HG02571 (cell line): ENCODE data around the gene PDE3A.
"Not testable (repeated sequence)": the region's sequence is repeated elsewhere in the genome, so short reads cannot be mapped to it uniquely, and the experiment has no call there.

Experiments
- ATAC-seq: cut with Tn5 transposase; IDR thresholded peaks from one replicate; pipeline ENCODE4 v1.9.1; 2021; ENCODE audit warnings: mild to moderate bottlenecking, moderate library complexity; ENCODE audit not compliant: unreplicated experiment

Gene PDE3A

GRCh38 chr12:20368114-20368650 lies at the start of gene PDE3A:
Gene PDE3A, plus strand, starts transcription at chr12:20368537. Its CDS starts 748 bp downstream, at chr12:20369285.
- ATAC-seq = no peak

DNA sequence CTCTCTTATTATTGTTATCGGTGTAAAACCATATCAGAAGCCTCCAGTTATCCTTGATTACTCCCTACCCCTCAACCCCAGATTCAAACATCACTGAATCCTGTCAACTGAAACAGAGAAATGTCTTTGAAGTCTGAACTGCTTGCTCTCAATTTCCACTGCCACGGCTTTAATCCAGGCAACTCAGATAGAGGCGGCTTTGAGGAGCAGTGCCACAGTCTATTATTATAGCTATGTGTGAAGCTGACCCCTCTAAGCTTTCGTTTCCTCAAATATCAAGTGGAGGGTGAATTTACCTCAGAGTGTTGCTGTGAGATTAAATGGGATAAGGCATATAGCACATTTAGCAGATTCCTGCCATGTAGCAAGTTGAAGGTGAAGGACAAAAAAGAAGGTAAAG lies 49.0 kb upstream of the PDE3A start:
- no peak for ATAC-seq

GRCh38 chr12:20320552-20320951 lies 47.8 kb upstream of the PDE3A start:
- ATAC-seq = no peak

GRCh38 chr12:20330826-20331505 lies 37.4 kb upstream of the PDE3A start:
- ATAC-seq = not testable (repeated sequence)

DNA sequence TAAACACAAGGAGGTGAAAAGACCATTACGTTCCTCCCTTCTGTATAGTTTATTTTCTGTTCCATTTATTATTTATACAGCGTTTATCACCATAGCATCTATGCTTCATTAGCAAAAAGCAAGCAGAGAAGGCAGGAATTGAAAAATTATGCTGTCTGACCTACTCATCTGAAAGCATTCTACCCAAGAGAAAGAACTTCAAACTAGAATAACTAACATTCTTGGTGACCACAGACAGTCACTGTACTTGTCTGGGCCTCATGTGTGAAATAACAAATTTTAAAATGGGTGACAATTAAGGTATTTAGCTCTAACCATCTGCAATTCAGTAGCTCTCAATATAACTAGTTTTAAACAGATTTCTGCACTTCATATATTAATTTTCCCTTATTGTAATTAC lies 29.3 kb upstream of the PDE3A start:
- no peak for ATAC-seq

- ATAC-seq = no peak
Measured at GRCh38 chr12:20342111-20342510, 26.2 kb upstream of the PDE3A start.

DNA sequence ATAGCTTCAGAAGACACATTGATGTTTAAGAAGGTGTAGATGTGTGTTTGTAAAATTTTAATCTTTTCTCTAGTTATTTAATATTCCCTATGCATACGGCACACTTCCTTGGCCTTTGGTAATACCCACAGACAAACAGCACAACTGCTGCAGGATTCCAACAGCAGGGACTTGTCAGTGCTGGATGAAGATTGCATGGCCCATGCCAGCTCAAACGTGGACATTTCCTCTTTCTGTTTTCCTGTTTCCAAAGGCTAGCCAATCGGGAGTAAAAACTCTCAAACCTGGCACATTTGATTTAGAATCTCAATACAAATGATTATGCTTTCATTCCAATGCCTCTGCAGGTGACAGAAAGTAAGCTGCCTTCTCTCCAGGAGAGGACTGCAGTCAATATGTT lies 22.5 kb upstream of the PDE3A start:
- ATAC-seq = no peak

DNA sequence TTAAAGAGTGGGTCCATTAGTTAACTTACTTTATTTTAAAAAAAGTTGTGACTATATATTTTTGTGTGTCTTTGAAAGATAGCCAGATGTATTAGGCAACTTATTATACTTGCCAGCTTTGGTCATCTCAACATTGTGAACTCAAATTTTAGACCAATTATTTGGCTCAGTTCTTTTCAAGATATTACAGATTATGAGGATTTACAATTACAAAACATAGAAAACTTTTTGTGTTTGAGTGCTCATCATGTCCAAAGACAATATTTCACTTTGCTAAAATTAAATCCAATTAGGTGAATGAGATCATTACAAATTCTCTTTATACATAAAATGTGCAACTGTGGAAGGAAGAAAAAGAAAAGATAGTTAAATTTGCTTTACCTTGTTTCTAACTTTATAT lies 18.3 kb upstream of the PDE3A start:
- ATAC-seq = no peak

DNA sequence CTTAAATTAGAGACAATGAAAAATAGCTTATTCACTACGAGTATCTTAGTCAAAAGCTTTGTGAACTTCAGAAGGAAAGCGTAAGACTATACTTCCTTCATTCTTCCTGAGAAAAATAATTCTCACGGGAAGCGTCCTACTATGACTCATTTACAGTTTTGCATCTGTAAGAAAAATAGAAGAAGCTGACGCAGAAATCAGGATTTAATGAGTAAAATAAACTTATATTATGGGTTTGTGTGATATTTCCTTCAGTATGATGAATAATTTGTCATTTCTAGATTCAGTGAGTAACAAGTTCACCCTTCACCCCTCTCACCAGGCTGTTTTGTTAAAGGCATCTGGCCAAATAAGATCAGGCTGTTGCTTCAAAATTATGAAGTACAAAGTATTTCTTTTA lies 17.8 kb upstream of the PDE3A start:
- no peak for ATAC-seq

DNA sequence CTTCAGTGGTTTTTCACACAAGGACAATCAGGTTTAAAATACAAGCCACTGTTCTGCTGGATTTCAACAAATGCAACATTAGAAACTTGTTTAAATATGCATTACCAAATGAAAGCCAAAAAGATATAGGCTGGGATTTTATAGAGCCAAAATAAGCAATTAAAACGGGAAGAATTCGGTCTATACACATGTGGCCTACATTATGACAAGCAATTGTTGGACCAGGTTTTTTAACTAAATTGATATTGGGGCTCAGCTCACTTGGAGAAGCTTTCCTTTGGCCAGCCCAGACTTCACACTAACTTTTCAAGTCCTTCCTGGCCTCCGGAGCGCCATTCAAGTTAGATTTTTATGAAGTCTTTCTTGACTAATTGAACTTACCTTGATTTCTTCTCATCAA lies 16.9 kb upstream of the PDE3A start:
- ATAC-seq = no peak

- no peak for ATAC-seq
Measured at GRCh38 chr12:20356048-20356447, 12.3 kb upstream of the PDE3A start.

DNA sequence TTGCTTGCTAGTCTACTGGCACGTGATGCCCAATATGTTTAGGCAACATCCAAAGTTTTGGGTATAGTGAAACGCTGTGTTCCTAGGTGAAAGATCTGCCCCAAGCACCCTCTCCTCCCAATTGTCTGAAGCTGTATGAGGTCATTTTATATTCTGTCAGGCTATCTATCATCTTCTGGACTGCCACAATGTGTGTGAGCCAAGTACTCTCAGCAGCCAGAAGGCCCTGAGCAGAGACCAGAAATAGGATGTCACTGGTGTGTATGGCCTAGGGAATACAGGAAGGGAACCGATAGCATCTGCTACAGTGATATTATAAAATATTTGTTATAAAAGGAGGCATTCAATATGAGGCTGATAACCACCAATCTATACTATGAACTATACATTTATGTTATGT lies 7.9 kb upstream of the PDE3A start:
- ATAC-seq = no peak

DNA sequence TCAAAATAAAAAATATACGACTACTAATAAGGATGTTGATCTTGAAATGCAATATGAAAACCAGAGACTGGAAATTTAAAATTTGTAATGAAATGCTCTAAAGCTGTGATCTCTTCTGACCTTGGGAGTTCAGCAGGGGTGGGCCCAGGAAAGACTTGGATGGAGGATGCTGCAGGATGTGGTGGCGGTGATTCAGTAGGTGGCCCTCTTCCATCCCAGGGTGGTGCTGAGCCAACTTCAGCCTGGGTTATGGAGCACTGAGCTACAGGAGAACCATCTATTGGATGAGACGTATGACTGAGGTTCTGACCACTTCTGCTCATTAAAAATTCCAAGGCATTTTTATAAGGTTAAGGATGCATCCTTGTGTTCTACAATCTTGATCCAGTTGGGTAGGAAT lies 6.9 kb upstream of the PDE3A start:
- ATAC-seq = no peak

- ATAC-seq = no peak
Measured at GRCh38 chr12:20364501-20364900, 3.8 kb upstream of the PDE3A start.

DNA sequence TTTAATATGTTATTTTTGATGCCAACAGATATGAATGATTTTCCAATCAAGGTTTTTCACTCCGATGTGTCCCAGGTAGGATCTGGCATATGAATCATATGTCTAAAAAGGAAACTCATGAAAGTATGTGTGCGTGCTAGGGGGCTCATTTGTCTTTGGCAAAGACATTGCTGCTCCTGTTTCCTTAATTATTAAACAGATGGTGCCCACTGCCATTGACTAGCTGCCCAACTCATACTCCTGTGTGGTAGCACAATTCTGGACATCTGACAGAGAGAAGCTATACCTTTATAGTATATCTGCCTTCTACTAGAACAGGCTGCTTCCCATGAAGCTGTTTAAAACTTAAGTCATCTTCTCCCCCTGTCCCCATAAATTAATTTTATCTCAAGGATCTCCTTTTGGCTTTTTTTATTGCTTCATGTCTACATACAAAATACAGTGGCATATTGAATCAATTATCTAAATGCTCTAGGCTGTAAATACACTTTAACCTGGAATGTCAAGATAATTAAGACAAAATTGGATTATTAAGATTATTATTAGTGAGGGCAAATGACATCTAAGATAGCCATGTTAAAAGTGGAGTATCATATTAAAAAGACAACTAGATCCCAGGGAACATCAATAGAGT lies 1.4 kb upstream of the PDE3A start:
- ATAC-seq = no peak

GRCh38 chr12:20367583-20368113 lies 689 bp upstream of the PDE3A start:
- ATAC-seq = no peak

DNA sequence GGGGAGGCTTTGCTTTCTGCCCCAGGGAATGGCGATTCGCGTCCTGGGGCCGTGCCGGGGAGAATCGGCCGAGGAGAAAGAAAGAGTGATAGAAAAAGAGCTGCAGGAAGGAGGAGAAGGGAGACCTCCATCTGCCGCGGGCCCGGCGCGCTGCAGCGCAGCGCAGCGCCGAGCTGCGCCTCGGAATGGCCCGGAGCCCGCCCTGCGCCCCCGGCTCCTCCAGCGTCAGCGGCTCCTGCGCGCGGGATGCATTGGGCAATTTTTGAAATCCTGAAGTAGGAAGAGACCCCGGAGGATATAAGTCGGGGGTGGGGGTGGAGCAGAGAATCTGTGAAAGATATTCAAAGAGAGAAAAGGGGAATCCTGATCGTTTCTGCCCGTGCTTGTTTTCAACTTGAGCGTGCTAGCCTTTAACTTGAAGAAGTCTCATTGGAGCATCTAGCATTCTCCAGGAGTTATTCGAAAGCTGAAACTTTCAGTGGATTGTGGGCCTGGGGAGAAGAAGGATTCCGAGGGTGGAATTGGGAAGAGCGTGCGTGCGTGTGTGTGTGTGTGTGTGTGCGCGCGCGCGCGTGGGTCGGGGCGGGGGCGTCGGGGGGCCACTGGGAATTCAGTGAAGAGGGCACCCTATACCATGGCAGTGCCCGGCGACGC lies 441 bp downstream of the PDE3A start:
- no peak for ATAC-seq

DNA sequence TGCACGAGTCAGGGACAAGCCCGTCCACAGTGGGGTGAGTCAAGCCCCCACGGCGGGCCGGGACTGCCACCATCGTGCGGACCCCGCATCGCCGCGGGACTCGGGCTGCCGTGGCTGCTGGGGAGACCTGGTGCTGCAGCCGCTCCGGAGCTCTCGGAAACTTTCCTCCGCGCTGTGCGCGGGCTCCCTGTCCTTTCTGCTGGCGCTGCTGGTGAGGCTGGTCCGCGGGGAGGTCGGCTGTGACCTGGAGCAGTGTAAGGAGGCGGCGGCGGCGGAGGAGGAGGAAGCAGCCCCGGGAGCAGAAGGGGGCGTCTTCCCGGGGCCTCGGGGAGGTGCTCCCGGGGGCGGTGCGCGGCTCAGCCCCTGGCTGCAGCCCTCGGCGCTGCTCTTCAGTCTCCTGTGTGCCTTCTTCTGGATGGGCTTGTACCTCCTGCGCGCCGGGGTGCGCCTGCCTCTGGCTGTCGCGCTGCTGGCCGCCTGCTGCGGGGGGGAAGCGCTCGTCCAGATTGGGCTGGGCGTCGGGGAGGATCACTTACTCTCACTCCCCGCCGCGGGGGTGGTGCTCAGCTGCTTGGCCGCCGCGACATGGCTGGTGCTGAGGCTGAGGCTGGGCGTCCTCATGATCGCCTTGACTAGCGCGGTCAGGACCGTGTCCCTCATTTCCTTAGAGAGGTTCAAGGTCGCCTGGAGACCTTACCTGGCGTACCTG lies 1.1 kb downstream of the PDE3A start:
- ATAC-seq = no peak

DNA sequence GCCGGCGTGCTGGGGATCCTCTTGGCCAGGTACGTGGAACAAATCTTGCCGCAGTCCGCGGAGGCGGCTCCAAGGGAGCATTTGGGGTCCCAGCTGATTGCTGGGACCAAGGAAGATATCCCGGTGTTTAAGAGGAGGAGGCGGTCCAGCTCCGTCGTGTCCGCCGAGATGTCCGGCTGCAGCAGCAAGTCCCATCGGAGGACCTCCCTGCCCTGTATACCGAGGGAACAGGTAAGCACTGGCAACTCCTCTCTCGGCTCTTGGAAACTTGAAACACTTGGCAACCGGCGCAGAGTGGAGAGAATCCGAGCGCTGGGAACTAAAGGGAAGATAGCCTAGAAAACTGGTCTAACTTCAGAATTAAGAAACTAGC lies 1.7 kb downstream of the PDE3A start:
- no peak for ATAC-seq

- ATAC-seq = no peak
Measured at GRCh38 chr12:20370866-20371519, 2.7 kb downstream of the PDE3A start.
